ENCODE results near the gene SFXN5.

The SFXN5 gene

DNA sequence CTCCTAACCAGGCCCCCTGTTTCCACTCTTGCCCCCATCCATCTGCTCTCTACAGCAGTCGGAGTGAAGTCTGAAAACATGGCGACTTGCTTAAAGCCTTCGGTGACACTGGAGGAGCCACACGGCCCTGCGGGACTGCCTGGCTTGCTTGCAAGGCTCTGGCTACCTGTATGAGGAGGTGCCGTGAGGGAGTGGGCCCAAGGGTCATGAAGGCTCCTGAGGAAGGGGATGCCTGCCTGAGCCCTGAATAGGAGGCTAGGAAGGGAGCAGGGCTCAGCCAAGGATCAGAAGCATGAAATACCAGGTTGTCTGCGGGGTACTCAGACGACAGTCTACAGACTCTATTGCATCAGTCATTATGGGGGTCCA is 78.8 kb downstream of the SFXN5 start:
- no peak for DNase-seq

DNA sequence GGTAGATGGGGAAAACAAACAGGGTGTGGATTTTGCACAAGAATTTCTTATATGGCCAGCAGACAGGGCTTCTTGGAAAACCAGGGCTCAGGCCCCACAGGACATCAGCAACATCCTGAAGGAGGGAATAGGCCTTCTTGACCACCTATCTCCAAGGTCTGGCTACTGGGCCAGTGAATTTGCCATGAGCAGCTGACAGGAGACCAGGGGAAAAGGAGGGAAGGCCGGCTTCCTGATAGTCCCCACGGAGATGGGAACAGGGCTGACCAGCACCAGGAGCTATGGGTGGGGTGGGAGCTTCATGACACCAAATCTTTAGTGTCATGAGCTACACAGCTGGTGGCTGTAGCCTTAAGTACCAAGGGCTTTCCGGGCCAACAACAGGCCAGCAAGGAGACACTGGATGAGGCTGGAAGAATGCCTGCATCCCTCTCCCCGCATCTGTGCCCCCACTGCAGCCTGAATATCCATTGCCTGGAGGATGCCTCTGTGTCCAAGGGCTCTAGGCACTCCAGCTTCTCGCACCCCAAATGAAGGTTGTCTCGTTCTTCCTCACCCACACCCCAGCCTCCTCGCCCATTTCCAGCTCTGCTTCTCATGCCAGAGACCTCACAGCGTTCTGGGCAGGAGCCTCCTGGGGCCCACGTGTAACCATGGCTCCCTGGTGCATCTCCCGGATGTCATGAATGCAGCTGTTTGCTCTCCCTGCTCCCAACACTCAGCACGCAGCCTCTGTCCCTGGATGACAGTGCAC is 79.4 kb downstream of the SFXN5 start:
- DNase-seq, result no peak

GRCh38 chr2:72991439-72991725 is 80.1 kb downstream of the SFXN5 start:
- DNase-seq, result no peak

DNA sequence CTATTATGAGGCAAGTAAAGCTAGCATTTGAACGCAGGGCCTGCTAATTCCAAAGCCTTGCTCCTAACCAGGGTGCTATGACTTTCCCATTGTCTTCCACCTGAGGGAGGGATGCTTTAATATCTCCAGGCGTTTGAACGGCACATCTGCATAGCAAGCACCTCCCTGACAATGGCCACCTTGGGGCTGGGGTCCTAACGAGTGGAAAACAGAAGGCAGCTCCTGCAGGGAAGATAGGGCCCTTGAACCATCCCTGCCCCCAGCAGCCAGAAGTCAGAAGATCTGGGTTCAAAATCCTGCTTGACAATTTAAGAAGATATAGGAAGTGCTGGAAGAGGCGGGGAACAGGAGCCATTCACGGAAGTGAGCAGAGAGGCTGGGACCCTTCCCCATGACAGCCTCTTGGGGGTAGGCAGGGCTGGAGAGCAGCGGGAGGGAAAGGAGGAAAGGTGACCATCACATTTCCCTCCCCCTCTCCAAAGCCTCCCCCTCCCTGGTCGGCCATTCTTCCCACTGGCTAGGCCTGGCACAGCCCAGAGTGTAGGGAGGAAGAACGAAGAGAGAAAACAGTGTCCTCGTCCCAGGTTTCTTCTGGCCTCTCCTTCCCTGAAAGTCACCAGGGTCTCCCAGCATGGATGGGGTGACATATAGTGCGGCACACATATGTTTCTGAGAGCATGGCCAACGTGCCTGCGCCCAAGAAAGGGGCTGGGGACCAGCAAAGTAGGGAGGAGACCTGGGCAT is 80.6 kb downstream of the SFXN5 start:
- no peak for DNase-seq

DNA sequence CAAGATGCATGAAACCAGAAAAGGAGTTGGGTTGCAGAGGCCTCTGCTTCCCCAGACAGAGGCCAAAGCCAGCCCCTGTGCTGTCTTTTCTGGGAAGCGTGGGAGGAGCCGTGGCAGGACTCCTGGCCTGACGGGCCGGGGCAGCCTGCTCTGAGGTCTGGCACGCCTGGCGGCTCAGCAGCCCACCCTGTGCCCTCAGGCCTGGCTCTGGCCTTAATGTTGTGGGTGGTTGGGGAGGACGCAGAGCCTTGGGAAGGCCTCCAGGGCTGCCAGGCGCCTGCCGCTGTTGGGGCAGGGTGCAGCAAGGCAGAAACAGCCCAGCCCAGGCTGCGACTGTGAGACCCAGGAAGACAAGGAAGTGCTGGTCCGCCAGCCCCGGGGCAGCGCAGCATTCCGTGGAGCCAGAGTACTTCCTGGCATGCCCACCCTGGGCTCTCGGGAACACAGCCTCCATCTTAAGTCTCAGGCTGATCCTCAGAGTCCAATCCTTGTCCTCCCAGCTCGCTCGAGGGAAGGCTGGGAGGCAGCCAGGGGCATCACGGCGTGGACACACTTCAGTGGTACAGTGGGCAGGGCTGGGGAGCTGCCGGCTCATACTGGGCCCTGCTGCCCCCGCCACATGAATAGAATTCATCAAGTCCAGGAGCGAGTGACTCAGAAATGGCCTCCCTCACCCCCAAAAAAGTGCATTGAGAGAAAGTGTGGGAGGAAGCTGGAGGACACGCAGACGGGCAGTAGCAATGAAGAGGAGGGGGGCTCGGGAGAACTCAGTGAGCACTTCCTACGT is 81.5 kb downstream of the SFXN5 start:
- no peak for DNase-seq

DNA sequence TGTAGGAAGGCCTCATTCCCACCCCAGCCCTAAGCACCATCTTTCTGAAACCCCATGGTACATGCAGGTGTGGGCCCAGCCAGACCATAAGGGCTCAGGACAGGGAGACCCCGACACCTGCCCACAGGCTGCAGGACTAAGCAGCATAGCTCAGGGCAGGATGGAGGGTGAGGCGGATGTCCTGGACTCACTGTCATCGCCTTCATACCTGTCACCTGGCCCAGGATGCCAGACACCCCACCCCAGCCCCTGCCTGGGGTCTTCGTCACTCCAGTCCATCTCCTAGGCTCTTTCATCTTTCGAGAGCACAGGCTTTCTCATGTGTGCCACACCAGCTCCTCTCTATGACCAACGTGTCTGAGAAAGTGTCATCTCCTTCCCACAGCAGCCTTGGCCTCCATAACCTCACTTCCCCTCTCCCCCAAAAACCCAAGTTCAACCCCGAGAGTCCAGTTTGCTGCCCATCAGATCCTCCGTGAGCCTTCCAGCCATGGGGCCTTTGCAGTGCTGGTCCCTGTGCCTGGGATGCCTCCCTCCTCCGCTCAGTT is 82.7 kb downstream of the SFXN5 start:
- DNase-seq, result no peak

- DNase-seq, result no peak
Measured at GRCh38 chr2:72988041-72988440, 83.5 kb downstream of the SFXN5 start.

- no peak for DNase-seq
Measured at GRCh38 chr2:72985891-72986683, 85.4 kb downstream of the SFXN5 start.

GRCh38 chr2:72985136-72985535 is 86.4 kb downstream of the SFXN5 start:
- no peak for DNase-seq

GRCh38 chr2:72984172-72984671 is 87.3 kb downstream of the SFXN5 start:
- DNase-seq, result no peak

- no peak for DNase-seq
Measured at GRCh38 chr2:72983500-72984161, 87.9 kb downstream of the SFXN5 start.

DNA sequence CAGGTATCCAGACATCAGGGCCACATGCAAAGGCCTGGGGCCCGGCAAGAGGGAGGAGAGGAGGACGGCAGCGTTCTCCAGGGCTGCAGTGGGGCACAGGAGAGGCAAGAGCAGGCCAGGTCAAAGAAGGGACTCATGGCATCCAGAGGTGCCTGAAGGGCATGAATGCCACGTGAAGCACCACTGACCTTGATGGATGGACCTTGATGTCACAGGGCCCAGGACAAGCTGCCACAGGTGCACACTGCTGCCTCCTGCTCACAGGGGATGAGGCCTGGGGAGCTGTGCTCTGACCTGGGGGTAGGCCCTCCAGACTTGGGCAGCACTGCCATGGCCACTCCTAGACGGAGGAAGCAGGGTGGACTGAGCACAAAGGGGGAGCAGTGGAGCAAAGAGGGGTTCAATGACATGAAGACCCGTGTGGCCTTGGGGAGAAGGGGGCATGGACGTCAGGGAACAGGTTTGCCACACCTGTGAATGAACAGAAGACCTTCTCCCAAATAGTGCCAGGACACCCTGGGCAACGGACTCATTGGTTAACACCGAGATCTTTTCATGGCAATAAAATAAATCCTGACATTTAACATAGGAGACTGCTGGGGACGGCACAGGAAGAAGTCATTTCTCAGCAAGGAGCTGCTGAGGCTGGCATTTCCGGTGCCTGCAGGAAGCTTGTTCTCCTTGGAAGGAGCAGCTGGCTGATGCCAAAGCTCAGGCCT is 88.6 kb downstream of the SFXN5 start:
- DNase-seq, result no peak

GRCh38 chr2:72982219-72982618 is 89.3 kb downstream of the SFXN5 start:
- no peak for DNase-seq

DNA sequence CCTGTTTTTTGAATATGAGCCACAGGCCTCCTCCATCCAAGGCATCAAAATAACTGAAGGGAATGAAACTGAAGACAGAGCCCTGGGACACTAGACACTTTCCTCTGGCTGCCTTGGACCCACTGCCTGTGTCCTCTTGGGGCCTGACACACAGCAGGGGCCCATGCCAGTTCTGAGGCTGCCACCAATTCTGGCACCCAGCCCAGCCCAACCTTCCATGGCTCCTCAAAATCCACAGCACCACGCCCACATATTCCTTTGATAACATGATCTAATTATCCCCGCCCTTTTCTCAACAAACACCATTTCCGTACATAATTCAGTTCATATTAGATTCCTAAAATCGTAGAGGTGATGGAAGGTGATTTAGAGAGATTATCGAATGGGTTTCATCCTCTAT is 90.0 kb downstream of the SFXN5 start:
- no peak for DNase-seq

- DNase-seq, result no peak
Measured at GRCh38 chr2:72980535-72981217, 90.8 kb downstream of the SFXN5 start.

DNA sequence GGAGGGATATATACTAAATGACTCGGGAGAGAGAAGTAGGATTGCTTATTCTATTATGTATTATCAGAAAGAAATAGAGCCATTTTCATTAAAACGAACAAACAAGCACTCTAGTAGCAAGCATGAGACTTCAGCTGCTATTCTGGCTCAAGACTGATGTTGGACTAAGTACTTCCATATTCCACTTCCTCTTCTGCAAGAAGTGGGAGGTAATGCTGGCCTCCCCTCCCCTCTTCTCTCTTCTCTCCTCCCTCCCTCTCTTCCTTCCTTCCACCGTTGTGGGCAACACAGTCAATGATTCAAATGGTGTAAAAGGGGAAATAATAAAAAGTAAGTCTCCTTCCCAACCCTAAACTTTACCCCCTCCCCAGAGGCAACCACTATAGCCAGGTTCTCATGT is 91.6 kb downstream of the SFXN5 start:
- DNase-seq, result no peak

DNA sequence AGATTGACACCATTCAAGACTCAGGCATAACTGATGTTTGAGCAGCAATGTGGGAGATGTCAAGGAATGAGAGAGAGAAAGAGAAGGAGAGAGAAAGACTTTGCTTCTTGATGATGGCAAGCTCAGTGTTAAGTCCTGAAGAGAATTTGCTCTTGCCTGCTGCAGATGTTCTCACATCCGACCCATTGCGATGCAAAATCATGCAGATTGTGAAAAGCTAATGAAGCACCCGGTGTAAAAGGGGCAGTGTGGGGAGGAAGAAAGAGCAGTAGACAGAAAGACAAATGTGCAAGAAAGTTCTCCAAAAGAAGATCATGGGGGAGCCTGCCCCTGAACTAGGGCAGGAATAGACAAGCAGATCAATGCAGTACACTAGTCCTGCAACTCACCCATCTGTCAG is 96.5 kb downstream of the SFXN5 start:
- no peak for DNase-seq

DNA sequence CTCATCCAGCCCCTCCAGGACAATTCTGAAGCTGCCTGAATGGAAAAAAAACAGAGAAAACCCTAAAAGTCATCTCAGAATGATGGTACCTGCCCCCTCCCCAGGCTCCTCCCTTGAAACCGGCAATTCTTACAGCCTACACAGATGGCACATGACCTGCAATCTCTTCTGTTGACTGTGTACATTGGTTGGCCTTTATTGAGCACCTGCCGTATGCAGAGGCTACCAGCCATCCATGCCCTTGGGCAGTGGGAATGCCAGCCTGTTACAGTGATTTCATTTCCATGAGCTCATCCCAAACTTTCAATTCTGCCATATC is 97.1 kb downstream of the SFXN5 start:
- DNase-seq, result no peak

DNA sequence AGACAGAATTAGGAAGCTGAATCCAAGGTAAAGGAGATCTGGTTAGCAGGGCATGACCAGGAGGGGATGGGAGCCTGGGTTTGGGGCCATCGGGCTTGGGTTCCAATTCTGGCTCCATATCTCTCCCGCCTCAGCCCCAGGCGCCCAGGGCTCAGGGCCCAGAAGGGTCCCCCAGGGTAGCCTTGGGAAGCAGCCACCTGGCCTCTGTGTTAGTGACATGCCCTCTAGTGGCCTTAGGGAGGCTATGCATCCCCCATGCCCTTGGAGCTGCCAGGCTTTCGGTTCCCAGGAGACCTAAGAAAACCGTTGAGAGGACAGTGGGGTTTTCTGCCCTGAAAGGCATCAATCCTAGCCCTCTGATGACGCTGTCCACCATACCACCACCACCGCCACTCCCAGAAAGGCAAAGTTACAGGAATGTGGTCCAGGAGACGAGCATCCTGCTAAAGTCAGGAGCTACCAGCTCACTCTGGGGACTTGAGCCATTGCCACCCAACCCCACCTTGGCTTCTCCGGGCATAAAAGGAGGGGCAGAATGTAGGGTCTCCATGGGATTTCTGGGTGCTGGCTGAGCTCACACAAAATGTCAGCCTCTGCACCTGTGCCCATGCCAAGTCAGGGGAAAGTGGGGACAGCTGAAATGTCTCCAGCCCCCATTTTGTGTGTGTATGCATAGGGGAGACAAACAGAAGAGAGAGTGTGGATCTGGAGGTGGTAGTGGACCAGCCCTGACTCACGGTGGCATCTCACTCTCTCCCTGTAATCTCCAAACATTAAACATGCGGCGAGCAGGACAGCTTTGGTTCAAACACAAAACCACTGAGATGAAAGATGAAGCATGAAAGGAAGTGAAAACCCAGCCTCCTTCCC is 97.7 kb downstream of the SFXN5 start:
- peak; percentile 16 for DNase-seq

DNA sequence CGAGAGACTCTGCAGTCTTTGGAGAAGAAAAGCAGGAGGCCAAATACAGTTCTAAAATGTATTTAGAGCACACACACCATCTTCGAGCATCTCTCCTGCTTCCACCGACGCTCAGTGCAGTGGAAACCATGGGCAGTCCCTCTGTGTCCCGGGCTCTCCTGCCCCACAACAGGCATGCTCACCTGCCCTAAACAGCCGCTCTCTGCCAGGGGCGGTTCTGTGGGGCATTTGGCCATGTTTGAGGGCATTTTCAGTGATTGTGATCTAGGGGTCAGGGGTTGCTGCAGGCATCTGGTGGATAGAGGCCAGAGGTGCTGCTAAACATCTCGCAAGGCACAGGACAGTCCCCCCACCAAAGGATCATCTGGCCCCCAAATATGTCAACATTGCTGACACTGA is 98.4 kb downstream of the SFXN5 start:
- no peak for DNase-seq
